Kidney epithelial cell (primary cell): Measurements from ENCODE around the gene PCSK7. TPM values are rescaled to one million over a fixed set of nuclear protein-coding genes. Genes with fewer than 3 reads are reported as not detected.

Experiments used
- DNase-seq: peaks from one replicate; pipeline ENCODE4 v3.0.0-alpha.2; 2010; ENCODE audit warnings: low read depth
- H3K27me3 ChIP-seq: 2 replicates; pipeline ENCODE4 v1.6.0; 2011; ENCODE audit warnings: low read length; ENCODE audit not compliant: control insufficient read depth, insufficient read depth
- H3K36me3 ChIP-seq: 2 replicates; pipeline ENCODE4 v1.5.1; 2011; ENCODE audit warnings: low read length; ENCODE audit not compliant: control insufficient read depth, insufficient read depth
- H3K4me3 ChIP-seq: 2 replicates; pipeline ENCODE4 v1.5.1; 2011; ENCODE audit warnings: low read depth, mild to moderate bottlenecking, control low read depth, low read length
- total RNA-seq: library from RNA; depleted of rRNA; stranded (reverse); fragments of >200 nt; gene quantifications from 2 replicates; pipeline ENCODE4 v1.2.3, GENCODE V29; 2015
- TF ChIP-seq, protein P1 (sequence below): IDR thresholded peaks from 2 replicates; pipeline ENCODE4 v1.5.1; 2011; ENCODE audit warnings: mild to moderate bottlenecking, moderate library complexity, low read length, control low read depth, inconsistent platforms; ENCODE audit not compliant: insufficient read depth, poor library complexity, severe bottlenecking

The PCSK7 gene
- total RNA-seq, 1 donor from 2014 or later: 38.3 TPM

DNA sequence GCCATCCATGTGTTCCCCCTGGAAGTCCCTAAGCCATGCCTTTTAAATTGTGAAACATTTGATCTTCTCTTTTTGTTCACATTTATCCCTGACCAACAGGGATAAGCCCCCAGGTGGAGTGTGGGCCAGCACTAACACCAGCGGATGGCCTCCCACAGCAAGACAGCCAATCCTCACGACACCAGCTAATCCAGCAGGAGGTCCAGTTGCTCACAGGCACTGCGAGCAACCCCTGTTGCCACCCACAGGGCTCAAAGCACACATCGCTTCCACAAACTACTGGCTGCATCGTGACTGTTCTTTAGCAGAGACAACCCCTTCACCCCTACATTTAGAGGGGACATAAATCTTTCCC is 2.0 kb downstream of the PCSK7 start:
- no peak for DNase-seq
- Histone ChIP-seq H3K36me3 (no peaks in the 10 kb centered on the region), H3K27me3 (no peaks in the 10 kb centered on the region), H3K4me3 (no peak overlapping the region)
- TF ChIP-seq, protein P1, sequence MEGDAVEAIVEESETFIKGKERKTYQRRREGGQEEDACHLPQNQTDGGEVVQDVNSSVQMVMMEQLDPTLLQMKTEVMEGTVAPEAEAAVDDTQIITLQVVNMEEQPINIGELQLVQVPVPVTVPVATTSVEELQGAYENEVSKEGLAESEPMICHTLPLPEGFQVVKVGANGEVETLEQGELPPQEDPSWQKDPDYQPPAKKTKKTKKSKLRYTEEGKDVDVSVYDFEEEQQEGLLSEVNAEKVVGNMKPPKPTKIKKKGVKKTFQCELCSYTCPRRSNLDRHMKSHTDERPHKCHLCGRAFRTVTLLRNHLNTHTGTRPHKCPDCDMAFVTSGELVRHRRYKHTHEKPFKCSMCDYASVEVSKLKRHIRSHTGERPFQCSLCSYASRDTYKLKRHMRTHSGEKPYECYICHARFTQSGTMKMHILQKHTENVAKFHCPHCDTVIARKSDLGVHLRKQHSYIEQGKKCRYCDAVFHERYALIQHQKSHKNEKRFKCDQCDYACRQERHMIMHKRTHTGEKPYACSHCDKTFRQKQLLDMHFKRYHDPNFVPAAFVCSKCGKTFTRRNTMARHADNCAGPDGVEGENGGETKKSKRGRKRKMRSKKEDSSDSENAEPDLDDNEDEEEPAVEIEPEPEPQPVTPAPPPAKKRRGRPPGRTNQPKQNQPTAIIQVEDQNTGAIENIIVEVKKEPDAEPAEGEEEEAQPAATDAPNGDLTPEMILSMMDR: no peak

DNA sequence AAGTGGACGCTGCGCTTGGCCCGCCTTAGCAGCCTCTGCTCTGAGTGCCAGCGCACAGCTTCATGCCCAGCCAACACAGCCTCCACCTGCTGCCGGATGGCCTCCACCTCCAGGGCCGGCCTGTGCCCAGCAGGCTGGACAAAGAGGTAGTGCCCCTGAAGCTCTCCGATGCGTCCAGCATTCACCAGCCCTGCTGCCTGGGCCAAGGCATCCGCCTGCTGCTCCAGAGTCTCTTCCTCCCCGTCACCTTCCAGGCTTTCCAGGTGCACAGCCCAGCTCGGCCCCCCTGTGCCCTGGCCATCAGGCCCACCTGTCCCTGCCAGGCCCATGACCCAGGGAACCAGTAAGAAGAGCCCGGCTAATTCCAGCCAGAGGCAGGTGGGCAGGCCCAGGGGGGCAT is 2.5 kb downstream of the PCSK7 start:
- no peaks in the 10 kb centered on the region for H3K27me3 ChIP-seq
- no peak for DNase-seq

DNA sequence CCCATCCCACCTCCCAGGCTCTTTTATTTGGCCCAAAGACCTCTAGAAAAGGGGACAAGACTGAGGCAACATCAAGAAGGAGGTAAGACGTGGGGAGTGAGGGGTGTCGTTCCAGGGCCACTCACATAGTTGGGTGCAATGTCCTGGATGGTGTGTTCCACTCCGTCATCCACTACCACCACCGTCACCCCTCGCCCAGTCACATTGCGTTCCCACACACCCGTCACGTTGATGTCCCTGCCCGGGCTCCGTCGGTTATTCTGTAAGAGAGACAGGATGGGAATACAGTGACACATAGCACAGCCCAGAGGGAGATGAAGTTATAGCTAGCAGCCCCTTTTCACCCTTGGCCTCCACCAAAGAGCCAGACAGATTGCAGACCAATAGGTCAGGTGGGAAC is 3.8 kb downstream of the PCSK7 start:
- no peaks in the 10 kb centered on the region for H3K27me3 ChIP-seq
- DNase-seq: no peak
- no peak overlapping the region for H3K4me3 ChIP-seq
- TF ChIP-seq, protein P1: no peak
- H3K36me3 ChIP-seq: peaks cover 2% of the 10 kb centered on the region

More for the DNA sequence above, 2.5 kb downstream of the PCSK7 start:
- H3K36me3 ChIP-seq: no peaks in the 10 kb centered on the region
- no peak overlapping the region for H3K4me3 ChIP-seq
- TF ChIP-seq, protein P1: no peak

DNA sequence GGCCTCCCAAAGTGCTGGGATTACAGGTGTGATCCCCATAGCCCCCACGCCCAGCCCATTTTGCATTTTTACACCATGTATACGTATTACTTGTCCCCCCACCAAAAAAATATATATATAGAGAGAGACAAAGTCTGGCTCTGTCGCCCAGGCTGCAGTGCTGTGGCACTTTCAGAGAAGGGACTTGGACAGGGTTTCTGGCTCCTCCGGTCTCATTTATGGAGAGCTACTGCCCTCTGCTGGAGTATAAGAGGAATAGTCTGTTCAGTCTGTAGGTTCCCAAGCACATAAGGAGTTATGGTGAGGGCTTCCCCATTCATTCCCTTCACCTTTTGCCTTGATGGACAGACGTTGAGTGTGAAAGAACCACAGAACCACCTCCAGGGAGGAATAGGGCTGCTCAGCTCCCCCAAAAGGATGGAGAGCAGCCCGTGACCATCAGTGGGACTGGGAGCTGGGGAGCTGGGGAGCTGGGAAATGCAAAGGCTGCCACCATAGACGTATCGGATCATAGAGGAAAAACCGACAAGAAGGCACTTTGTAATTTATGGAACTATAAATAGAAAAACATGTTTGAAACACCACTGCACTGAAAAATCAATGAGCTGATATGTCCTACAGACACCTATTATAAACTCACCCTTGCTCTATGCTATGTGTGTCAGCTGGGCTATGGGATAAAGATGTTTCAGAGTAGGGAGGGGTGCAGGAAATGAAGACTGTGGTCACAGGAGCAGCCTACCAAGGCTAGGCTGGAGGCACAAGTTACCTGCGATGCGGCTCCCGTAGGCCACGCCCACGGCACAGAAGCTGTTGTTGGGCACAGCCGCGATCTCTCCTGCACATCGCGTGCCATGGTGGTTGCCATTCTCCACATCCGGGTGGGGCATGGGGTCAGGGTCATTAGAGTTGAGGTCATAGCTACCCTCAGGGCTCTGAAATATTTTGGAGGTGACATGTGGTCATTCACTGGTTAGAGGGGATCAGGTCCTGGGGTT is 5.2 kb downstream of the PCSK7 start:
- DNase-seq: peak; percentile 37
- Histone ChIP-seq H3K36me3 (peaks cover 2% of the 10 kb centered on the region), H3K27me3 (no peaks in the 10 kb centered on the region), H3K4me3 (no peak overlapping the region)
- TF ChIP-seq, protein P1: peak; percentile 69

DNA sequence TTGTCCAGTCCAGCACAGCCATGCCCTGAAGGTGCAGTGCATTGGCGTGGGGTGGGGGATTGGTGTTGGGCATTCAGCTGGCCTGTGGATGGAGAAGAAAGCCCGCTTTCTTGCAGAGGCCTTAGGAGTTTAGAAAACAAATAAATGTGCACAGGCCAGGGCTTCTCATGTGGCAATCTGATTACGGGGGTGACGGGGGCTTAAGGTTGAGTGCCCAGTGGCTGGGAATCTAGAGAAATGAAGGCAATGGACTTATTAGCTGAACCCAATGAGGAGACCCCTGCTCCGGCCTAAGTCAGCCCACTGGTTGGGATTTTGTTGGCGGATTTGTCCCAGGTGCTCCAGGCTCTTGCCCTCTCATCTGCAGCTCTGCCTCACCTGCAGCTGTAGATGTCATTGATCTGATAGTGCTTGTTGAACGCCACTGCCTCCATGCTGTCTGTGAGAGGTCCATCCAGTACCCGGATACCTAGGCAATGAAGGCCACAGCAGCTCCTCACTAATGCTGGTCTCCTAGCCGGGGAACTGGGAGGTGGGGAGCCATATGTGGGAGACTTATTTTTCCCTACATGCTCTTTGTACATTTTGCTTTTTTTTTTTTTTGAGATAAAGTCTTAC is 6.2 kb downstream of the PCSK7 start:
- no peak overlapping the region for H3K4me3 ChIP-seq
- peaks cover 2% of the 10 kb centered on the region for H3K36me3 ChIP-seq
- DNase-seq: no peak
- H3K27me3 ChIP-seq: no peaks in the 10 kb centered on the region
- TF ChIP-seq, protein P1: no peak
